CD4-positive, alpha-beta T cell treated with Interleukin-15 for 4 hours (primary cell): ENCODE measurements around the gene KRTAP19-2.
A peak's percentile ranks its signal among the peaks of the same experiment; 100 is the strongest.

ENCODE experiments used
- DNase-seq: peaks from one replicate; pipeline ENCODE4 v3.0.0-alpha.2; 2020; ENCODE audit warnings: low spot score

KRTAP19-2 gene, protein sequence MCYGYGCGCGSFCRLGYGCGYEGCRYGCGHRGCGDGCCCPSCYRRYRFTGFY

GRCh38 chr21:30487336-30487735 lies at the start of gene KRTAP19-2:
KRTAP19-2 (minus strand) TSS chr21:30487436; CDS start chr21:30487348, 88 bp downstream.
- no peak for DNase-seq

DNA sequence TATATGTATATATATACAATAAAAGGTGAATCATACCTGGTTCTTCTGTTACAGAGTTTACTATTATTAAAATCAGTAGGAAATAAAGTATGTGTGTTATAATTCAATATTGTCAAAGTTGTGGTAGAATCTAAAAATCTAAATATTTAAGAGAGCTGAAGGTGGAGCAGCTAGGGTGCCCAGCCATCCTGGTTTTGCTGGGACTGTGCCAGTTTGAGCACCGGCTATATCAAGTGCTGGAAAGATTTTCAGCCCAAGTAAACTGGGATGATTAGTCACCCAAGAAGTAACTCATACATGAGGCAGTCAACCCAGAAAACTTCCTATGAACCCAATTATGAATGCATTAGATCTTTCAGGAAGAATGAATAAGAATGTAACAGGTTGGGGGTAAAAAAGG lies 31.6 kb upstream of the KRTAP19-2 start:
- no peak for DNase-seq

GRCh38 chr21:30515681-30516080 lies 28.4 kb upstream of the KRTAP19-2 start:
- DNase-seq = no peak

GRCh38 chr21:30505621-30506205 lies 18.5 kb upstream of the KRTAP19-2 start:
- peak; percentile 1 for DNase-seq

- DNase-seq = no peak
Measured at GRCh38 chr21:30502041-30502440, 14.8 kb upstream of the KRTAP19-2 start, which contains the start of gene KRTAP19-5. KRTAP19-5 (minus strand) TSS chr21:30502141; CDS start chr21:30502090, 51 bp downstream.

- no peak for DNase-seq
Measured at GRCh38 chr21:30497065-30497464, 9.8 kb upstream of the KRTAP19-2 start, which contains the start of gene KRTAP19-4. KRTAP19-4 (minus strand) TSS chr21:30497165; CDS start chr21:30497110, 55 bp downstream.

GRCh38 chr21:30491963-30492428 lies 4.8 kb upstream of the KRTAP19-2 start, which contains the start of gene KRTAP19-3:
KRTAP19-3 (minus strand) TSS chr21:30492013; CDS start chr21:30491957, 56 bp downstream.
- DNase-seq = no peak

DNA sequence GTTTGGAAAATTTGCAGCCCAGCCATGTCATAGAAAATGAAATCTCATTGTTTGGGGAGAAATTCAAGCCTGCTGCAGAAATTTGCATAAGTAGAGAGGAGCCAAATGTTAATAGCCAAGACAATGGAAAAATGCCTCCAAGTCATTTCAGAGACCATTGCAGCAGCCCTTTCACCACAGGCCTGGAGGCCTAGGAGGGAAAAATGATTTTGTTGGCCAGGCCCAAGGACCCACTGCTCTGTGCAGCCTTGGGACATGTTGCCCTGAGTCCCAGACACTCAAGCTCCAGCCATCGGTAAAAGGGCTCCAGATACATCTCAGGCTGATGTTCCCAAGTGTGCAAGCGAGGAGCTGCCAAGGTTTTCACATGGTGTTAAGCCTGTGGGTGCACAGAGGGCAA lies 1.1 kb downstream of the KRTAP19-2 start:
- no peak for DNase-seq

DNA sequence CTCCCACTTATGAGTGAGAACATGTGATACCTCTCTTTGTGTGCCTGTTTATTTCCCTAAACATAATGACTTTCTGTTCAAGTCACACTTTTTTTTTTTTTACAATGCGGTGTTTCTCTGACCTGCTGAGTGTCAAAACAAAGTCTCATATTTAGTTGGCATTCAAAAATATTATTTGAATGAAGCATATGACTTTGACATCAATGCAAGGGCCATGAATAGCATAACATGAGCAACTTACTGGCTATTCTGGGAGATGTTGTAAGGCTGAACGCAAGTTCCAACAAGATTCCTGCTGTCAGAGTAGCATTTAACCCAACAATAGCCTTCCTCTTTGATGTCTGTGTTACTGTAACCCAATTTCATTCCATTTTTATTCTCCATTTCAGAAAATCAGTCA lies 5.1 kb downstream of the KRTAP19-2 start:
- no peak for DNase-seq

DNA sequence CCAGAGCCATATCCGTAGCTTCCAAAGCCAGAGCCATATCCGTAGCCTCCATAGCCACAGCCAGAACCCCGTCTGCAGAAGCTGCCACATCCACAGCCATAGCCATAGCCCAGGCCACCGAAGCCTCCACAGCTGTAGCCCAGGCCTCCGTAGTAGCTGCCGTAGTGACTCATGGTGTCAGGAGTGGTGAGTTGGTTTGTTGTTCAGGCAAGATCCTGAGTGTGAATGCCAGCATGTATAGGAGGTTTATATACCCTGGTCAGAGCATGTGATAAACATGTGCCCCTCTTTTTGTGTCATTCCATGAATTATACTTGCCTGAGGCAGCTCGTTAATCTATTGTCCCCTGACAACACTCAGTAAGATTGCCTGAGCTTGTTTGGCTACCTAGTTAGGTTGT lies 7.1 kb downstream of the KRTAP19-2 start, which contains the start of gene KRTAP19-1:
Gene KRTAP19-1 (minus strand): TSS at position 223 of the 400 bp plus-strand sequence. CDS start 50 bp downstream, at position 173.
- DNase-seq = no peak

DNA sequence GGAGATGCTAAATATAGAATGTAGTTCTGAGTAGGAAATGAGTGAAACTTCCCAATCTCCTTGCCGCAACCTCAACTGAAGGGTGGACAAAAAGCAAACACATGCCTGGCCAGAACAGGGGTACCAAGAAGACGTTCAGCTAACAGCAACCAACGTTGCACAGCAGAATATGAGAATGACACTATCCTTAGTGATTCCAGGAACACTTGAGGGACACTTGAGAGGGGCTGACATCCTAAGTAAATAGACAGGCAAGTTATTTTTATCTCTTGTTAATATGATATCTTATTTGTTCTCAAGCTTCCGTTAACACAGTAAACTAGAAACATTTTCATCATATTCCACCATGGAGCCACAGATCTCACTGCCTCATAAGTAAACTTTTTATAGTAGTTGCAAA lies 8.0 kb downstream of the KRTAP19-2 start:
- DNase-seq = no peak

- DNase-seq = no peak
Measured at GRCh38 chr21:30478004-30478403, 9.2 kb downstream of the KRTAP19-2 start.

DNA sequence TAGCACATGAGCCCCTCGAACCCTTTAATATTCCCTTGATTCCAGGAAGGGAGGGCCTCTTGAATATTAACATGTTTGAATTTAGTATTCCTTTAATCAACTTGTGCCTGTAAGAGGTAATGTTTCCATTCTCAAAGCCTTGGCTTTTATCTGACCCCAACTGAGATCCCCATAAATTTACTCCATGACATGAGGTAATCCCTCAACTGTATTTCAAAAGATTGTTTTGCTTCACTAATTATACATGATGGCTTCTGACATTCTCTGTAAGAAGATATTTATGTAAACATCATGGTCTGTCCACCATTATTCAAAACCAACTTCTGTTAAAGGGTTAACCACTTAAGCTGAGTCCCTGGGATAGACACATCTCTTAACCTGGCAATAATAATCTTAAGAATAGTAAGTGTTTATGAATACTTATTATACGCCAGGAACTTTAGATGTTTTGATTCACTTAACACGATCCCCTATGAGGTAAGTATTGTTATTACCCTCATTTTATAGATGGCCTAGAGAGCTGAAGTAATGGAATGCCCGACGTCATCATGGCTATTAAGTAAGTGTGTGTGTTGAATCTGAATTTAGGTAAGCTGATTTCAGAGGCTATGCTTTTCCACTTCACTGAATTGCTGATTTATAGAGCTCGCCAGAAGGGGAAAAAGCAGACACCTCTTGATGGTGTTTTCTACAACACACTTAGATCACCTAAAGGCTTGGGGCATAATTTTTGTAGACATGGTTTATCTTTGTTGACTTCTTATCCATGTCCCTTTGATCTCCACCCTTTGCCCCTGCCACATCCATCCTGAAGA lies 18.1 kb downstream of the KRTAP19-2 start:
- DNase-seq = no peak

- no peak for DNase-seq
Measured at GRCh38 chr21:30463713-30464112, 23.5 kb downstream of the KRTAP19-2 start.

DNA sequence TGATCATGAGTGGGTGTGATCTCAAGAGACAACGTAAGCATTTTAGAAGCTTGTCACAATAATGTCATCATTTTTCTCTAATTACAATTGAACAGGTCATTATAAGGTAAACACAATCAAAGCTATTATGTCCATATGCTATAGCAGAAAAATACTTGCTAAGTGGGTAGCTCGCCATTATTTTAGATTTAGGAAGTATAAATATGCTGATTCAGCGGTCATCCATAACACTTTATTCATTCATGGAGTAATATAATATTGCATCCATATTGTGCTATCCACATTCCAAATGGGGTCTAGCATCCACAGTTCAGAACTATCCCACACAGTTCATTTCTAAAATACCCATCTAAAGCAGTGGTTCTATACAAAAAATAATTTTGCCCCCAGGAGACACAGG lies 38.7 kb downstream of the KRTAP19-2 start:
- no peak for DNase-seq

- no peak for DNase-seq
Measured at GRCh38 chr21:30447056-30447455, 40.2 kb downstream of the KRTAP19-2 start.

DNA sequence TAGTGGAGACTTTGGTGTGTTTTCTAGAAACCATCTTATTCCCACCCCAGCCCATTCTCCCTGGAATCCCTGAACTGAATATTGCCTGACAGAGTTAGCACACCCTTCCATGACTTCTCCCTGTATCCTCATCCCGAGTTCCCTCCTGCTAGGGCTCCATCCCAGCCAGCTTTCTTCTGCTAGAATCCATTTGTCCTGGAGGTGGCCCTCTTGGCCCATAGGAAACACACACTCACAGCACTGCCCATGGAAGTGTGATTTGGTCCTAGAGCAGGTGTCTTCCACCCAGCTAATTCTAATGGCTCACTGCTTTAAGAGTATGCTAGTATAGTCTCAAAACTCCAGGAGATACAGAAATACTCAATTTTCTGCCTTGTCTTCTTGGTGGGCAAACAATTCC lies 43.0 kb downstream of the KRTAP19-2 start:
- no peak for DNase-seq

- no peak for DNase-seq
Measured at GRCh38 chr21:30443226-30443625, 44.0 kb downstream of the KRTAP19-2 start.

DNA sequence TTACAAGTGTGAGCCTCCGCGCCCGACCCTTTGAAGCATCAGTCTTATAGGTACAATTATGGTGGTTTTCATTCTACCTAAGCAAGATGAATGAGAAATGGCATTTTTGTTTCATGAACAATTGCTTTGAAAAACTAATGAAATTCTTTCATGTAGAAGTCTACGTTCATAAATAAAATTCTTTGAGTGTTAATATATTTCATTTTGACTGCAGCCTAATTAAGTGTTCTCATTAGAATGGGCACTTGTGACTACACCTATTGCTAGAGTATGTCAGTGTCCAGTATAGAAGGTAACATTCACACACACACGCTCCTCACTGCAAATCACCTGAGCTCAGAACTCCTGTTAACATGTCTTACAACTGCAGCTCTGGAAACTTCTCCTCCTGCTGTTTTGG lies 47.3 kb downstream of the KRTAP19-2 start, which contains the start of gene KRTAP15-1:
Gene KRTAP15-1 (plus strand): TSS at position 301 of the 400 bp plus-strand sequence. CDS start 53 bp downstream, at position 354.
- no peak for DNase-seq
